HG02571 (cell line): Measurements from ENCODE around the gene ADNP.

ENCODE experiments used
- ATAC-seq: cut with Tn5 transposase; IDR thresholded peaks from one replicate; pipeline ENCODE4 v1.9.1; 2021; ENCODE audit warnings: mild to moderate bottlenecking, moderate library complexity; ENCODE audit not compliant: unreplicated experiment

ADNP gene

GRCh38 chr20:50874111-50874757 is 57.0 kb downstream of the ADNP start:
- no peak for ATAC-seq

GRCh38 chr20:50873585-50873984 is 57.7 kb downstream of the ADNP start:
- no peak for ATAC-seq

GRCh38 chr20:50872560-50873425 is 58.4 kb downstream of the ADNP start:
- no peak for ATAC-seq

GRCh38 chr20:50870561-50871161 is 60.6 kb downstream of the ADNP start:
- ATAC-seq: no peak

GRCh38 chr20:50868509-50869495 is 62.4 kb downstream of the ADNP start:
- ATAC-seq: no peak

GRCh38 chr20:50867805-50868204 is 63.4 kb downstream of the ADNP start:
- no peak for ATAC-seq

GRCh38 chr20:50866831-50867230 is 64.4 kb downstream of the ADNP start:
- no peak for ATAC-seq

- ATAC-seq: no peak
These were observed 65.1 kb downstream of the ADNP start for GRCh38 chr20:50866036-50866685.

- no peak for ATAC-seq
These were observed 65.6 kb downstream of the ADNP start for GRCh38 chr20:50865591-50865990.

- no peak for ATAC-seq
These were observed 66.1 kb downstream of the ADNP start for GRCh38 chr20:50865114-50865513.

GRCh38 chr20:50862546-50862945 is 68.7 kb downstream of the ADNP start:
- no peak for ATAC-seq

GRCh38 chr20:50861012-50861411 is 70.2 kb downstream of the ADNP start:
- no peak for ATAC-seq

- ATAC-seq: no peak
These were observed 72.1 kb downstream of the ADNP start for GRCh38 chr20:50859161-50859560.

- ATAC-seq: no peak
These were observed 72.7 kb downstream of the ADNP start for GRCh38 chr20:50858525-50858924.

GRCh38 chr20:50857348-50857747 is 73.9 kb downstream of the ADNP start:
- ATAC-seq: no peak

- no peak for ATAC-seq
These were observed 74.7 kb downstream of the ADNP start for GRCh38 chr20:50856475-50857041.

GRCh38 chr20:50855498-50856474 is 75.5 kb downstream of the ADNP start:
- ATAC-seq: no peak

- no peak for ATAC-seq
These were observed 76.6 kb downstream of the ADNP start for GRCh38 chr20:50854506-50855249.
